Sigmoid colon (tissue), 7 donors: ENCODE measurements around the gene ZNF181. TPM values are rescaled to one million over a fixed set of nuclear protein-coding genes. Genes with fewer than 3 reads are reported as not detected.

ENCODE experiments used
- DNase-seq: peaks from one replicate; pipeline ENCODE4 v3.0.0-alpha.2; 2019
- H3K27ac ChIP-seq, 4 donors: fragments of 200-600 bp; sonication (generic); one replicate each; pipeline ENCODE4 v1.5.1; 2016 to 2019; ENCODE audit warnings: mild to moderate bottlenecking in 1 of 4
- H3K27me3 ChIP-seq, 3 donors: fragments of 200-600 bp; sonication (generic); one replicate each; pipeline ENCODE4 v1.5.1; 2019; ENCODE audit warnings: mild to moderate bottlenecking in 1 of 3
- H3K36me3 ChIP-seq, 4 donors: fragments of 200-600 bp; sonication (generic); one replicate each; pipeline ENCODE4 v1.5.1; 2016 to 2019
- H3K4me1 ChIP-seq, 4 donors: fragments of 200-600 bp; sonication (generic); one replicate each; pipeline ENCODE4 v1.5.1; 2017 to 2019
- H3K4me3 ChIP-seq, 4 donors: fragments of 200-600 bp; sonication (generic); one replicate each; pipeline ENCODE4 v1.5.1; 2017 to 2019; ENCODE audit warnings: mild to moderate bottlenecking in 2 of 4, moderate library complexity in 1 of 4
- H3K9me3 ChIP-seq, 4 donors: fragments of 200-600 bp in 3 of 4; sonication (generic) in 3 of 4; one replicate each; pipeline versions ENCODE4 v1.5.1 to v1.6.1; 2013 to 2019
- EP300 ChIP-seq, 4 donors: sonication (generic); formaldehyde crosslinking; IDR thresholded peaks; one replicate each; pipeline ENCODE4 v1.6.1; 2017; ENCODE audit warnings: antibody characterized with exemption in 4 of 4
- POLR2A ChIP-seq, 2 donors: fragments of 450-650 bp; IDR thresholded peaks; one replicate each; pipeline ENCODE4 v1.6.1; 2016; ENCODE audit warnings: antibody characterized with exemption in 2 of 2, mild to moderate bottlenecking in 2 of 2, moderate library complexity in 2 of 2
- POLR2AphosphoS5 ChIP-seq, 4 donors: sonication (generic); formaldehyde crosslinking; IDR thresholded peaks; one replicate each; pipeline ENCODE4 v1.6.1; 2017; ENCODE audit warnings: antibody characterized with exemption in 4 of 4
- WGBS, 2 donors: extraction: QIAGEN DNeasy Blood & Tissue Kit; methylation state at CpG; one replicate each; pipeline ENCODE4 v1.1.7; 2013; 5-methylcytosine and 5-hydroxymethylcytosine counted together
- intact Hi-C: fragments of 100-400 bp; cut with DNase I; formaldehyde crosslinking; loops from one replicate; pipeline ENCODE4 v1.15.1; 2023
- polyA plus RNA-seq, 3 donors: library from polyadenylated mRNA; stranded (reverse); fragments of 200-250 nt; gene quantifications; one replicate each; pipeline ENCODE4 v1.2.3, GENCODE V29; 2013
- total RNA-seq, 4 donors: library from RNA; depleted of rRNA; stranded (reverse); fragments of >200 nt; gene quantifications; one replicate each; pipeline ENCODE4 v1.1.0, GENCODE V29; 2016
- TF ChIP-seq, protein P1 (sequence below), 4 experiments: fragments of 450-650 bp in 3 of 4; fragments of 200-600 bp in 1 of 4; IDR thresholded peaks; one replicate each; pipeline ENCODE4 v1.5.1; 2016 to 2019; ENCODE audit warnings: antibody characterized with exemption in 4 of 4, mild to moderate bottlenecking in 3 of 4, moderate library complexity in 2 of 4
- donor health status: healthy with polysubstance abuse.
- donor health status: Bipolar disorder and iron deficiency.
- donor health status: healthy.

The ZNF181 gene
- total and polyA plus RNA-seq, 7 donors = 4.4 to 52.3 (median 26.6) TPM

DNA sequence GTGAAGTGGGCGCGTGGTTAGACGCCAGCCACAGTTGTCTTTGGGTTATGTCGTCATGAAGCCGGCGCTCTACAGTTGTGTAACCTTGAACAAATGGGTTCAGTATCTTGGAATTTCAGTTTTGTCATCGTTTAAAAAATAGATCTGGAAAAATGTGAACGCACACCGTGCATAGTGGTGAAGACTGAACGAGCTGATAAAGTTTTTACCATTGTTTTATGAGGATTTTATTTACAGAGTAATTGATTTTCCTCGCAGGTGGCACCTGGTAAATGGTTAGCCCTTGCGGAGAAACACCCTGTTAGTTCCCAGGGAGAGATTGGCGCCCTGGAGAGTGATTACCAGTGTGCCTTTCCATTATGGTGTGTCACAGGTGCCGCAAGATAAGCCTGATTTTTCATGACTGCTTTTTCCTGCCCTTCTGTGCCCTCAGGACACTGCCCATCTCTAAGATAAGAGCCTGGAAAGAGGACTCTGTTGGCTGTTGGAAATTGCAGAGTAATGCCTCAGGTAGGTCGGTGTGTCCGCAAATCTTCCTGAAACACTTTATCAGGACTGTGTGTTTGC lies 577 bp downstream of the ZNF181 start:
- DNase-seq = no peak
- H3K27me3 ChIP-seq = no peaks in the 10 kb centered on the region
- peak overlapping the region; percentile 68 to 90 (median 77) for H3K4me3 ChIP-seq
- WGBS, 2 donors = 5 to 16% methylated on average over 16 of the region's 16 CpGs
- TF ChIP-seq, protein P1, sequence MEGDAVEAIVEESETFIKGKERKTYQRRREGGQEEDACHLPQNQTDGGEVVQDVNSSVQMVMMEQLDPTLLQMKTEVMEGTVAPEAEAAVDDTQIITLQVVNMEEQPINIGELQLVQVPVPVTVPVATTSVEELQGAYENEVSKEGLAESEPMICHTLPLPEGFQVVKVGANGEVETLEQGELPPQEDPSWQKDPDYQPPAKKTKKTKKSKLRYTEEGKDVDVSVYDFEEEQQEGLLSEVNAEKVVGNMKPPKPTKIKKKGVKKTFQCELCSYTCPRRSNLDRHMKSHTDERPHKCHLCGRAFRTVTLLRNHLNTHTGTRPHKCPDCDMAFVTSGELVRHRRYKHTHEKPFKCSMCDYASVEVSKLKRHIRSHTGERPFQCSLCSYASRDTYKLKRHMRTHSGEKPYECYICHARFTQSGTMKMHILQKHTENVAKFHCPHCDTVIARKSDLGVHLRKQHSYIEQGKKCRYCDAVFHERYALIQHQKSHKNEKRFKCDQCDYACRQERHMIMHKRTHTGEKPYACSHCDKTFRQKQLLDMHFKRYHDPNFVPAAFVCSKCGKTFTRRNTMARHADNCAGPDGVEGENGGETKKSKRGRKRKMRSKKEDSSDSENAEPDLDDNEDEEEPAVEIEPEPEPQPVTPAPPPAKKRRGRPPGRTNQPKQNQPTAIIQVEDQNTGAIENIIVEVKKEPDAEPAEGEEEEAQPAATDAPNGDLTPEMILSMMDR (IDR thresholded peaks at IDR 0.05) = no peak
- peak in 1 of 4 donors; percentile 3 for TF ChIP-seq POLR2AphosphoS5 (IDR thresholded peaks at IDR 0.05)
- peaks cover 2 to 44% (median 26%) of the 10 kb centered on the region in 4 donors for H3K36me3 ChIP-seq
- H3K4me1 ChIP-seq = peaks cover 0 to 30% (median 26%) of the 10 kb centered on the region in 4 donors
- H3K9me3 ChIP-seq = peaks cover 0 to 15% (median 6%) of the 10 kb centered on the region in 4 donors
- intact Hi-C loops = loop anchor here (2.0 kb wide), 1 partner anchor 38 kb away; the partner anchor contains the start of gene ZNF599
- H3K27ac ChIP-seq = peak overlapping the region; percentile 93 to 99 (median 96)

DNA sequence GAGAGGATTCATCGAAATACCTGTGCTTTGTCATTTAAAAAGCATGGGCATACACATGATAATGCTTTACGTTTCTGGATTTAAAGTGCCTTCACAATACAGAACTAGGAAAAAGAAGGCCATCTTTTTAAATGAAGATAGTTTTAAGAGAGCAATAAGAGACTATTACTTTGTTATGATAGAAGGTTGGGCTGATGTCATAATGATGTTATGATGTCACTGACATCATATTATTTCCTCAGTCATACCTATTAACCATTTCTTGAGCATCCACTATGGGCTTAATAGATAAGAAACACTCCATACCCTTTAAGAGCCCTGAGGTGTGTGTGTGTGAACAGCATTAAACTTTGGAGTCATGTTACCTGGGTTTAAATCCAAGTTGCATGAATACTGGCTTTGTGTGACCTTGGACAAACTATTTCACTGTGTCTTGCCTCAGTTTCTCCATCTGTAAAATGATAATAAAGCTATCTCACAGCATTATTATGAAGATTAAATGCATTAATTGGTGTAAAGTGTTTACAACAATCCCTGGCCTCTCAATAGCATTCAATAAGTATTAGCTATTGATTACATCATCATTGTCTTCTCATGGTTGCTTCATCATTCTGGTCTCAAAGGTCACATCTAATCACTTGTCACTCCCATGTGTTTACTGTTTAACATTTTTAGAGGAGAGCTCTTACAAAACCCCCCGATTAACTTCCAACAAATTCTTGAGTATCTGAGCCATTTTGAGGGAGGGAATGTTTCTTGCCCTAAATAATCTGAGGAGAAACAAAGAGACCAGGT lies 11.1 kb downstream of the ZNF181 start:
- no peak for DNase-seq
- peaks cover 6 to 45% (median 17%) of the 10 kb centered on the region in 4 donors for H3K36me3 ChIP-seq
- H3K27ac ChIP-seq = no peak overlapping the region
- WGBS, 2 donors = 94 to 96% methylated on average over 3 of the region's 3 CpGs
- no peaks in the 10 kb centered on the region for H3K27me3 ChIP-seq
- no peaks in the 10 kb centered on the region for H3K4me1 ChIP-seq
- peaks cover 14 to 74% (median 34%) of the 10 kb centered on the region in 4 donors for H3K9me3 ChIP-seq
- intact Hi-C loops = no loop called here
- TF ChIP-seq POLR2A (IDR thresholded peaks at IDR 0.05) (no peak), POLR2AphosphoS5 (IDR thresholded peaks at IDR 0.05) (no peak), EP300 (IDR thresholded peaks at IDR 0.05) (no peak)
- TF ChIP-seq, protein P1 (IDR thresholded peaks at IDR 0.05) = no peak
- H3K4me3 ChIP-seq = no peak overlapping the region

DNA sequence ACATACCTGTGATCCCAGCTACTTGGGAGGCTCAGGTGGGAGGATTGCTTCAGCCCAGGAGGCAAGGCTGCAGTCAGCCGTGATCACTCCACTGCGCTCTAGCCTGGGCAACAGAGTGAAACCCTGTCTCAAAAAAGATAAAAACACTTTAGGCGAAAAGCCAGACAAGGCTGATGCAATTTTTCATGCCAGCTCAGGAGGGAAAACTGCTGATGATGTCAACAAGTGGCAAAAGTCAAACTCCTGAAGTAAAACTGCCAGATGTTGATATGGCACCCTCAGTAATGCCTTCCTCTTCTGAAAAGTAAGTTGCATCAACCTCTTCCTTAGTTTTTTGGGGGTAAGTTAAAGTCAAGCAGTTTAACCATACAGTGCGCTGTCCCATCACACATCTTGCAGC lies 23.4 kb downstream of the ZNF181 start:
- intact Hi-C loops = no loop called here
- H3K27me3 ChIP-seq = no peaks in the 10 kb centered on the region

DNA sequence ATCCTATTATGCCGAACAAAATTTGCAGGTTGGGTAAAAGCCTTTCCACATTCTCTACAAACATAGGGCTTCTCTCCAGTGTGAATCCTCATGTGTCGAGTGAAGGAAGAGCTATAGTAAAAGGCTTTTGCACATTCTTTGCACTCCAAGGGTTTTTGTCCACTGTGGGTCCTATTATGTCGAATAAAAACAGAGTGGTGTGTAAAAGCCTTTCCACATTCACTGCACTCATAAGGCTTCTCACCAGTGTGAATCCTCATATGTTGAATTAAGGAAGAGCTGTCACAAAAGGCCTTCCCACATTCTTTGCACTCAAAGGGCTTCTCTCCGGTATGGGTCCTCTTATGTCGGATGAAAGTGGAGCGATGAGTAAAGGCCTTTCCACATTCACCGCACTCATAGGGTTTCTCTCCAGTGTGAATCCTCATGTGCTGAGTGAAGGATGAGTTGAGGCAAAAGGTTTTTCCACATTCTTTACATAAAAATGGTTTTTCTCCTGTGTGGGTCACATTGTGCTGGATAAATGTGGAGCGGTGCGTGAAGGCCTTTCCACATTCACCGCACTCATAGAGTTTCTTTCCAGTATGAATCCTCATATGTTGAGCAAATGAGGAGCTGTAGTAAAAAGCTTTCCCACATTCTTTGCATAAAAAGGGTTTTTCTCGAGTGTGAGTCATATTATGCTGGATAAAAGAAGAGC lies 25.3 kb downstream of the ZNF181 start:
- no peak overlapping the region for H3K27ac ChIP-seq
- no peaks in the 10 kb centered on the region for H3K27me3 ChIP-seq
- no peak for DNase-seq
- no peaks in the 10 kb centered on the region for H3K4me1 ChIP-seq
- peaks cover 6 to 75% (median 39%) of the 10 kb centered on the region in 4 donors for H3K36me3 ChIP-seq
- peaks cover 27 to 64% (median 50%) of the 10 kb centered on the region in 4 donors for H3K9me3 ChIP-seq
- WGBS, 2 donors = 97% methylated on average over 11 of the region's 11 CpGs
- TF ChIP-seq, protein P1 (IDR thresholded peaks at IDR 0.05) = no peak
- TF ChIP-seq POLR2AphosphoS5 (IDR thresholded peaks at IDR 0.05) (no peak), EP300 (IDR thresholded peaks at IDR 0.05) (no peak), POLR2A (IDR thresholded peaks at IDR 0.05) (no peak)
- H3K4me3 ChIP-seq = no peak overlapping the region
- intact Hi-C loops = no loop called here

More for the DNA sequence above, 23.4 kb downstream of the ZNF181 start:
- H3K4me1 ChIP-seq = no peaks in the 10 kb centered on the region
- H3K36me3 ChIP-seq = peaks cover 0 to 72% (median 27%) of the 10 kb centered on the region in 4 donors
- no peak for DNase-seq
- WGBS, 2 donors = 95 to 96% methylated on average over 4 of the region's 4 CpGs
- peaks cover 27 to 72% (median 55%) of the 10 kb centered on the region in 4 donors for H3K9me3 ChIP-seq
- H3K27ac ChIP-seq = no peak overlapping the region
- TF ChIP-seq POLR2AphosphoS5 (IDR thresholded peaks at IDR 0.05) (no peak), EP300 (IDR thresholded peaks at IDR 0.05) (no peak), POLR2A (IDR thresholded peaks at IDR 0.05) (no peak)
- TF ChIP-seq, protein P1 (IDR thresholded peaks at IDR 0.05) = no peak
- H3K4me3 ChIP-seq = no peak overlapping the region
